Measurements from ENCODE around the gene PAIP2B. TPM values are rescaled to one million over a fixed set of nuclear protein-coding genes. Genes with fewer than 3 reads are reported as not detected.

Gene PAIP2B
- total RNA-seq, 1 experiment from 2014 or later, result 4.0 TPM

DNA sequence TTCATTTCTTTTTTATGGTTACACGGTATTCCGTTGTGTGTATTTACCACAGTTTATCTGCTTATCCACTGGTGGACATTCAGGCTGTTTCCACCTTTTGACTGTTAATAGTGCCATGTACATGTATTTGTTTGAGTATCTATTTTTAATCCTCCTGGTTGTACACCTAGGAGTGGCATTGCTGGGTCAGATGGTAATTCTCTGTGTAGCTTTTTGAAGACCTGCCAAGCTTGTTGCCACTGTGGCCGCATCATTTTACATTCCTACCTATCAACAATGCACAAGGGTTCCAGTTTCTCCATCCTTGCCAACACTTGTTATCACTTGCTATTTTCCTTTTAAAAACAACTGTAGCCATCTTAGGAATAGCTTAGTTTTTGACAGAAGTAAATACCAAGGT lies 83.1 kb downstream of the PAIP2B start:
- peaks cover 79% of the 10 kb centered on the region for H3K36me3 ChIP-seq (ENCODE audit: low read depth, low read length)
- no peaks in the 10 kb centered on the region for H3K79me2 ChIP-seq (ENCODE audit: low read length)
- H2AFZ ChIP-seq (ENCODE audit: low read length), result no peak overlapping the region
- H3F3A ChIP-seq (ENCODE audit: low read length, unreplicated experiment), result no peaks in the 10 kb centered on the region
- ATAC-seq, result no peak
- BruUV-seq (replicated peaks), result no TSS peak
- intact Hi-C loops (cut with micrococcal nuclease), result no loop called here
- H4K20me1 ChIP-seq (ENCODE audit: low read length), result no peaks in the 10 kb centered on the region
- TF ChIP-seq, protein P1, sequence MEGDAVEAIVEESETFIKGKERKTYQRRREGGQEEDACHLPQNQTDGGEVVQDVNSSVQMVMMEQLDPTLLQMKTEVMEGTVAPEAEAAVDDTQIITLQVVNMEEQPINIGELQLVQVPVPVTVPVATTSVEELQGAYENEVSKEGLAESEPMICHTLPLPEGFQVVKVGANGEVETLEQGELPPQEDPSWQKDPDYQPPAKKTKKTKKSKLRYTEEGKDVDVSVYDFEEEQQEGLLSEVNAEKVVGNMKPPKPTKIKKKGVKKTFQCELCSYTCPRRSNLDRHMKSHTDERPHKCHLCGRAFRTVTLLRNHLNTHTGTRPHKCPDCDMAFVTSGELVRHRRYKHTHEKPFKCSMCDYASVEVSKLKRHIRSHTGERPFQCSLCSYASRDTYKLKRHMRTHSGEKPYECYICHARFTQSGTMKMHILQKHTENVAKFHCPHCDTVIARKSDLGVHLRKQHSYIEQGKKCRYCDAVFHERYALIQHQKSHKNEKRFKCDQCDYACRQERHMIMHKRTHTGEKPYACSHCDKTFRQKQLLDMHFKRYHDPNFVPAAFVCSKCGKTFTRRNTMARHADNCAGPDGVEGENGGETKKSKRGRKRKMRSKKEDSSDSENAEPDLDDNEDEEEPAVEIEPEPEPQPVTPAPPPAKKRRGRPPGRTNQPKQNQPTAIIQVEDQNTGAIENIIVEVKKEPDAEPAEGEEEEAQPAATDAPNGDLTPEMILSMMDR (conservative IDR thresholded peaks at IDR 0.05; ENCODE audit: low read depth, low read length), result no peak
- no peak for TF ChIP-seq EZH2 (IDR thresholded peaks at IDR 0.05; ENCODE audit: low read length, unreplicated experiment)
- no peak for TF ChIP-seq EZH2phosphoT487 (IDR thresholded peaks at IDR 0.05; ENCODE audit: borderline replicate concordance, low read length)
- H3K9me2 ChIP-seq (replicated peaks; ENCODE audit: low read length), result no peaks in the 10 kb centered on the region
- no peak for DNase-seq
- no peak overlapping the region for H3K4me2 ChIP-seq (ENCODE audit: low read length)
- H3K27me3 ChIP-seq (ENCODE audit: low read length), result no peaks in the 10 kb centered on the region
- no peaks in the 10 kb centered on the region for H3K4me1 ChIP-seq (ENCODE audit: insufficient read depth, low read length)
- ChIA-PET POLR2A (ENCODE audit: unreplicated experiment) (interaction anchor here (0.6 kb wide), 1 partner anchor 1388 kb away, joined by 9 read pairs; no protein-coding TSS in a partner anchor), CTCF (no interaction called here)
- H3K9me3 ChIP-seq (ENCODE audit: low read length), result no peaks in the 10 kb centered on the region
- H3K4me3 ChIP-seq (ENCODE audit: low read length), result no peak overlapping the region
- no peak overlapping the region for H3K27ac ChIP-seq (ENCODE audit: low read length)
- no peak overlapping the region for H3K9ac ChIP-seq (ENCODE audit: low read length)

DNA sequence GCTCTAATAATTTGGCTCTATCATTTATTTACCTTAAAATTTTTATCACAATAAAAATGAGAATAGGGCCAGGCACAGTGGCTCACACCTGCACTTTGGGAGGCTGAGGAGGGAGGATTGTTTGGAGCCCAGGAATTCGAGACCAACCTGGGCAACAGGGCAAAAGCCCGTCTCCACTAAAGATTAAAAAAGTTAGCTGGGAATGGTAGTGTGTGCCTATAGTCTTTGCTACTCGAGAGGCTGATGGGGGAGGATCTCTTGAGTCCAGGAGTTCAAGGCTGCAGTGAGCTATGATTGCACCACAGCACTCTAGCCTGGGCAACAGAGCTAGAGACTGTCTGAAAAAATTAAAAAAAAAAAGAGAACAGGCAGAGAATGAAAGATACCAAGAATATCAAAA lies 90.7 kb downstream of the PAIP2B start:
- POLR2A ChIA-PET (ENCODE audit: unreplicated experiment), result interaction anchor here (0.7 kb wide), 1 partner anchor 91 kb away, joined by 3 read pairs; no protein-coding TSS in a partner anchor
- BruUV-seq (replicated peaks), result no TSS peak
- H3K36me3 ChIP-seq (ENCODE audit: low read depth, low read length), result peaks cover 66% of the 10 kb centered on the region

DNA sequence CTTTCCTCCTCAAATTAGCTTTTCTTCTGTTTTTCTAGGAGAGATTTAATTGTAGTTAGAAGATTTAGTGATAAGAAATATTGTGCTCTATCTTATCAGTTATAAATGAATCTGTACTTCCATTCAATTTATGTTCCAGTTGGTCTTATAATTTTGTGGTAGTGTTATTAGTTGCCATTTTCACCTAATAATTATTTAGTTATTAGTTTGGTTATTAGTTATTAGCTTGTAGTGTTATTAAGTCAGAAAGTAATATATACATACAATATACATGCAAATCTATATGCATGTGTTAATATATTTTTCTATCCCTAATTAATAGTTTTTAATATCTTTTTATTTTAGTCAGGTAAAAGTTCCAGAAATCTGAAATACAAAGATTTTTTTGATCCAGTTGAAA lies 93.3 kb downstream of the PAIP2B start:
- Histone ChIP-seq H2AFZ (ENCODE audit: low read length) (no peak overlapping the region), H4K20me1 (ENCODE audit: low read length) (peaks cover 23% of the 10 kb centered on the region), H3K27ac (ENCODE audit: low read length) (no peak overlapping the region), H3K36me3 (ENCODE audit: low read depth, low read length) (peaks cover 45% of the 10 kb centered on the region), H3K9me2 (replicated peaks; ENCODE audit: low read length) (no peaks in the 10 kb centered on the region), H3K4me3 (ENCODE audit: low read length) (no peak overlapping the region), H3K4me2 (ENCODE audit: low read length) (no peak overlapping the region), H3F3A (ENCODE audit: low read length, unreplicated experiment) (peaks cover 8% of the 10 kb centered on the region), H3K27me3 (ENCODE audit: low read length) (no peaks in the 10 kb centered on the region), H3K79me2 (ENCODE audit: low read length) (peaks cover 48% of the 10 kb centered on the region), H3K9me3 (ENCODE audit: low read length) (no peaks in the 10 kb centered on the region), H3K9ac (ENCODE audit: low read length) (no peak overlapping the region), H3K4me1 (ENCODE audit: insufficient read depth, low read length) (peaks cover 8% of the 10 kb centered on the region; the same call in 1 of the 2 replicates)
- CTCF ChIA-PET, result no interaction called here
- intact Hi-C loops (cut with micrococcal nuclease), result no loop called here
- no TSS peak for BruUV-seq (replicated peaks)
- DNase-seq (no peak), ATAC-seq (no peak)
- TF ChIP-seq, protein P1 (conservative IDR thresholded peaks at IDR 0.05; ENCODE audit: low read depth, low read length), result no peak
- TF ChIP-seq EZH2phosphoT487 (IDR thresholded peaks at IDR 0.05; ENCODE audit: borderline replicate concordance, low read length) (no peak), EZH2 (IDR thresholded peaks at IDR 0.05; ENCODE audit: low read length, unreplicated experiment) (no peak)
- POLR2A ChIA-PET (ENCODE audit: unreplicated experiment), result no interaction called here

More for the DNA sequence above, 90.7 kb downstream of the PAIP2B start:
- no peaks in the 10 kb centered on the region for H3K9me2 ChIP-seq (replicated peaks; ENCODE audit: low read length)
- no peak overlapping the region for H3K4me2 ChIP-seq (ENCODE audit: low read length)
- intact Hi-C loops (cut with micrococcal nuclease), result no loop called here
- H4K20me1 ChIP-seq (ENCODE audit: low read length), result peaks cover 19% of the 10 kb centered on the region
- peaks cover 8% of the 10 kb centered on the region; the same call in 1 of the 2 replicates for H3K4me1 ChIP-seq (ENCODE audit: insufficient read depth, low read length)
- TF ChIP-seq EZH2 (IDR thresholded peaks at IDR 0.05; ENCODE audit: low read length, unreplicated experiment), result no peak
- TF ChIP-seq, protein P1 (conservative IDR thresholded peaks at IDR 0.05; ENCODE audit: low read depth, low read length), result no peak
- no peak for TF ChIP-seq EZH2phosphoT487 (IDR thresholded peaks at IDR 0.05; ENCODE audit: borderline replicate concordance, low read length)
- H3K27me3 ChIP-seq (ENCODE audit: low read length), result no peaks in the 10 kb centered on the region
- no peaks in the 10 kb centered on the region for H3K9me3 ChIP-seq (ENCODE audit: low read length)
- H3K9ac ChIP-seq (ENCODE audit: low read length), result no peak overlapping the region
- no peak overlapping the region for H2AFZ ChIP-seq (ENCODE audit: low read length)
- no peak overlapping the region for H3K4me3 ChIP-seq (ENCODE audit: low read length)
- CTCF ChIA-PET, result no interaction called here
- ATAC-seq (no peak), DNase-seq (no peak)
- H3K27ac ChIP-seq (ENCODE audit: low read length), result no peak overlapping the region
- peaks cover 30% of the 10 kb centered on the region for H3K79me2 ChIP-seq (ENCODE audit: low read length)
- no peaks in the 10 kb centered on the region for H3F3A ChIP-seq (ENCODE audit: low read length, unreplicated experiment)

Data from PC-3 (cell line).